Keratinocyte (primary cell): ENCODE results near the gene FBXO15.

ENCODE experiments used
- CTCF ChIP-seq, 3 experiments: IDR thresholded peaks in 1 of 3; conservative IDR thresholded peaks in 1 of 3; optimal IDR thresholded peaks in 1 of 3; 2 replicates in 2 of 3; 3 replicates in 1 of 3; pipeline versions ENCODE3 to v1.5.1; 2011; ENCODE audit warnings: low read length in 3 of 3, mild to moderate bottlenecking in 3 of 3, moderate library complexity in 2 of 3, control low read depth in 1 of 3, inconsistent platforms in 1 of 3; ENCODE audit not compliant: insufficient read depth in 2 of 3; ENCODE audit errors: extremely low read depth in 1 of 3
- EZH2 ChIP-seq: IDR thresholded peaks from one replicate; pipeline ENCODE4 v1.6.1; 2012; ENCODE audit warnings: inconsistent platforms, mild to moderate bottlenecking, low read length, moderate library complexity

GRCh38 chr18:74062037-74062436 lies 85.6 kb downstream of the FBXO15 start:
- TF ChIP-seq CTCF (optimal IDR thresholded peaks at IDR 0.05 in 1 of 3, IDR thresholded peaks at IDR 0.05 in 1 of 3, conservative IDR thresholded peaks at IDR 0.05 in 1 of 3; ENCODE audit: extremely low read depth in 1 of 3, insufficient read depth in 2 of 3, low read length in 3 of 3) (no peak), EZH2 (no peak)
